ENCODE measurements around the gene ZNF827.
"Not testable (repeated sequence)": the region's sequence is repeated elsewhere in the genome, so short reads cannot be mapped to it uniquely, and the experiment has no call there.

The ZNF827 gene

DNA sequence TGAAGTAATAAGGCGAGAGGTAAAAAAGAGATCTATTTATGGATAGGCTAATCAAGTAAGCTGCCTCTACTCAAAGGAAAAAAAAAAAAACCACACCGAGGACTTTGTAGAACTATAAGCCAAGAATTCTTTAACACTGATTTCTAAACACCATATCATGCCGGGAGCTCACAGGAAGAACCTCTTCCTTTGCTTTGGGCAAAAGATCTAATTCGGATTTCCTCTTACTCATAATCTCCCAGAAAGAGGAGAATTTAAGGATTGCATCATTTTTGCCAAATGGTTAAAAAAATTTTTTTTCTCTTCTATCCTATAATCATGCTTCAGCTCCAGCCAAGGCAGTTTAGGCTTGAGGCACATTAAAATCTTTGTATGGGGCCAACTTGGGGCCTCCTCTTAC, 95.5 kb downstream of the ZNF827 start:
- no peak overlapping the region for H3K4me3 ChIP-seq (ENCODE audit: low read depth, low read length)
- no peak for DNase-seq (ENCODE audit: low read depth)
- TF ChIP-seq, protein P1, sequence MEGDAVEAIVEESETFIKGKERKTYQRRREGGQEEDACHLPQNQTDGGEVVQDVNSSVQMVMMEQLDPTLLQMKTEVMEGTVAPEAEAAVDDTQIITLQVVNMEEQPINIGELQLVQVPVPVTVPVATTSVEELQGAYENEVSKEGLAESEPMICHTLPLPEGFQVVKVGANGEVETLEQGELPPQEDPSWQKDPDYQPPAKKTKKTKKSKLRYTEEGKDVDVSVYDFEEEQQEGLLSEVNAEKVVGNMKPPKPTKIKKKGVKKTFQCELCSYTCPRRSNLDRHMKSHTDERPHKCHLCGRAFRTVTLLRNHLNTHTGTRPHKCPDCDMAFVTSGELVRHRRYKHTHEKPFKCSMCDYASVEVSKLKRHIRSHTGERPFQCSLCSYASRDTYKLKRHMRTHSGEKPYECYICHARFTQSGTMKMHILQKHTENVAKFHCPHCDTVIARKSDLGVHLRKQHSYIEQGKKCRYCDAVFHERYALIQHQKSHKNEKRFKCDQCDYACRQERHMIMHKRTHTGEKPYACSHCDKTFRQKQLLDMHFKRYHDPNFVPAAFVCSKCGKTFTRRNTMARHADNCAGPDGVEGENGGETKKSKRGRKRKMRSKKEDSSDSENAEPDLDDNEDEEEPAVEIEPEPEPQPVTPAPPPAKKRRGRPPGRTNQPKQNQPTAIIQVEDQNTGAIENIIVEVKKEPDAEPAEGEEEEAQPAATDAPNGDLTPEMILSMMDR (IDR thresholded peaks at IDR 0.05; ENCODE audit: insufficient read depth, low read depth, low read length, missing control alignments), result no peak

DNA sequence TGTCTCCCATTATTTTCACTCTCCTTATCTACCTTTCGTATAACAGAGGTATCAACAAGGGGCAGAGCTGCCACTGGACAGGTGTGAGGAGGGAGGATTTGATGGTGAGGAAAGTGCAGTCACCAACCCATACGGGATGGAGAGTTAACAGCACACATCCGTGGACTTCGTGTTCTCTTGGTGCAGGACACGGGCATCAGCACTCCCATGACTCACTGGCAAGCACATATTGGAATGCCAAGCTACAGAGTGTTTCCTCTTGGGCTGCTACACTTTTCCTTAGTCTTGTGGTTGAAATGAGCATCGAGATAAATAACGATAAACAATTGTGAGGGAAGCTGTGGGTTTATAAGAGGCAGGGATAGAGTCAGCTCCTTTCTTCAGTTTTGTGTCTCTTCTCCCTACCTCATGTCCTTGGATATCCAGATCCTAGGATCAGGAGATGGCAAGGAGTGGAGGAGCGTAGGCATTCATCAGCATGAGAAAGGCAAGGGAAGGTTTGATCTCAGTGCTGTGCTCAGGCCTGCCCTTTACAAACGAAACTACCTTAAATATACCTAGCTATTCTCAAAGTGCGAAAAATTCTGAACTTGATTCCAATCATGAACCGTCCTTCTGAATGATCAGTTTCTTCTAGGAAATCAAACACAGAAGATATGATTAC, 96.3 kb downstream of the ZNF827 start:
- no peak overlapping the region for H3K4me3 ChIP-seq (ENCODE audit: low read depth, low read length)
- TF ChIP-seq, protein P1 (IDR thresholded peaks at IDR 0.05; ENCODE audit: insufficient read depth, low read depth, low read length, missing control alignments), result no peak
- DNase-seq (ENCODE audit: low read depth), result no peak

DNA sequence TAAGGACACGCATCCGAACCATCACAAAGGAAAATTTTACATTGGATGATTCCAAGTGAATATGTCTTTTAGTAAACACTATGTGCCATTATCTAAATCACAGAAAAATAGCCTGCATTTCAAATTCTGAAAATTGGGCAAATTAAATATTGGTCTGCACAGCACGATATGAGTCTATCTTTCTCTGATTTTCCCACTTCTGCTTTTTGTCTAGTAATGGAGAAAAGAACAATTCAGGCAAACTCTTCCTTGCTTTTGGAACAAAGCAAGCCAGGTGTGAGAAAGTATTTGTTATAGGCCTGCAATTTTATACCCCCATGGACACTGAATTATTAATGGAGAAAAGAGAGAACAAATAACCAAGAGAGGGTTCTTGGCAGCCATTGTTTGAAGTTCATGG, 97.8 kb downstream of the ZNF827 start:
- no peak overlapping the region for H3K4me3 ChIP-seq (ENCODE audit: low read depth, low read length)
- no peak for DNase-seq (ENCODE audit: low read depth)
- TF ChIP-seq, protein P1 (IDR thresholded peaks at IDR 0.05; ENCODE audit: insufficient read depth, low read depth, low read length, missing control alignments), result no peak

DNA sequence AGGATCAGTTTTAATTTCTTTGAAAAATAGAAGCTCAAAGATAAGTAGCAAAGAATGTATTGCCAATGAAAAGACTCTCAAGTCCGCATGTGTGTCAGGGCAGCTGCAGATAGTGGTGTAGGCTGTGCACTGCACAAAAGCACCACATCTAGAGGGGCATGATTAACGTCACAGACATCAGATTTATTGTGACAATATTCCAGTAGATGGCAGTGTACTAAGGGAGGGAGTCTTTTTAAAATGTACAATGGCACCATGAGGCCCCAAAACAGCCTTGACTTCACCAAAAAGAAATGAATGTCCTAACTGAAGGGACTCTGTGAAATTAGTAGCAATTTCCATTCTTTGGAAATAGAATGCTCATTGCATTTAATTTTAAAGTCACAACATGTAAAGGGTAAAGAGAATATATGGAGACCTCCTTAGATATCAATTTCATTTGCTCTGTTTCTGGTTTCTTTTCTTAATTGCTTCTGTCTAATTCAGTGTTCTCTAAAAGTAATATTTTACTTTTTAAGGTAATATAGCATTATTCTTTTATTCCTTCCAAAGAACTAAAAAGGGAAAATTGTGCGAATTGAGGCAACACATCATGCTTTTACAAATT, 98.4 kb downstream of the ZNF827 start:
- DNase-seq (ENCODE audit: low read depth), result peak; percentile 75
- no peak overlapping the region for H3K4me3 ChIP-seq (ENCODE audit: low read depth, low read length)
- TF ChIP-seq, protein P1 (IDR thresholded peaks at IDR 0.05; ENCODE audit: insufficient read depth, low read depth, low read length, missing control alignments), result peak; percentile 35

DNA sequence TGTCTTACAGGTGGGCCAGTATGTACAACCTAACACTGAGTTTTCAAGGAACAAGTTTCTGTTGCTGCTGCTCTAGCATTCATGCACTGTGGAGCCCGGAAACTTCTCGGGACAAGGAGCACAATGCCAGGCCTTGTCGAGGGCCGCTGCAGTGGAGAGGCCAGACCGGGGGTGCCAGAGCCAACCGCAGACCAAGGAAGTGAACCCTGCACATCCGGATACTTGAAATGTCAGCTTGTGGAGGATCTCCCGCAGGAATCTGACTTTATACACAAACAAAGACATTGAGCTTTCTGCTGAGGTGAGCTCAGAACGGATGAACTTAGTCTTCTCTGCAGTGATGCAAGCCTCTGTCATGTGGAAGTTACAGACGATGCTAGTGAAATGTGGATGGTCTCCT, 99.5 kb downstream of the ZNF827 start:
- TF ChIP-seq, protein P1 (IDR thresholded peaks at IDR 0.05; ENCODE audit: insufficient read depth, low read depth, low read length, missing control alignments), result no peak
- no peak for DNase-seq (ENCODE audit: low read depth)

DNA sequence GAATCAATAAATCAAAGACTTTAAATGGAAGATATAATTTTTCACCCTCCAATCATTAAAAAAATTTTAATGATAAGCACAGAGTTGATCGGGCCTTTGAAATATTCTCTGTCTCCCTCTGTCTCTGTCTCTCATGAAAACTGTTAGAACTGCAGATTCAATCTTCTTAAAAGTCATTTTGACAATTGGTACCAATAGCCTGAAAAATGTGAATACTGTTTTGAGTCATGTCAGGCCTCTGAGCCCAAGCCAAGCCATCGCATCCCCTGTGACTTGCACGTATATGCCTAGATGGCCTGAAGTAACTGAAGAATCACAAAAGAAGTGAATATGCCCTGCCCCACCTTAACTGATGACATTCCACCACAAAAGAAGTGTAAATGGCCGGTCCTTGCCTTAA, 106.2 kb downstream of the ZNF827 start:
- DNase-seq (ENCODE audit: low read depth), result peak; percentile 71

More for the DNA sequence above, 99.5 kb downstream of the ZNF827 start:
- H3K4me3 ChIP-seq (ENCODE audit: low read depth, low read length), result no peak overlapping the region

DNA sequence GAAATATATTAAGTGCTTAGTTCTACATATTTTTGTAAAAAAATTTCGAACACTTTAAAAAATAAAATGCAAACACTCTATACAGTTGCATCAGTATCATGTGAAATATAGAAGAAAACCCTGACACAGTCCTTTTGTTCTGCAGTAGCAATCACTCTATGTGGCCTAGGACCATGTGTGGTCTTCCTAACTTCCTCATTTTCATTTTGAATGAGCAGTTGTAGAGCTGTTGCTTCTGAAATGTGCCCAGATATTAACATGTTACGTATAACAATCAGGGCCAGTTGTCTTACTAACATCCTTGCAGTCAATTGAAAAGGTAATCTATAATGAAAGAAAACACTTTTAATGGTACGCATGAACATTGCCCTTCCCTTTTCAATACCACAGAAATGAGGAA, 107.9 kb downstream of the ZNF827 start:
- TF ChIP-seq, protein P1 (IDR thresholded peaks at IDR 0.05; ENCODE audit: insufficient read depth, low read depth, low read length, missing control alignments), result no peak
- DNase-seq (ENCODE audit: low read depth), result peak; percentile 70
- H3K4me3 ChIP-seq (ENCODE audit: low read depth, low read length), result peak overlapping the region; percentile 13; the same call in 1 of the 2 replicates

More for the DNA sequence above, 106.2 kb downstream of the ZNF827 start:
- H3K4me3 ChIP-seq (ENCODE audit: low read depth, low read length), result not testable (repeated sequence)

All from GM12865 (cell line).